ENCODE data around the gene MYH9. TPM values are rescaled to one million over a fixed set of nuclear protein-coding genes. Genes with fewer than 3 reads are reported as not detected.

The MYH9 gene
- total RNA-seq, 1 experiment from 2014 or later: 117 TPM

GRCh38 chr22:36384766-36385481, 2.8 kb downstream of the MYH9 start:
- H3K36me3 ChIP-seq (replicated peaks; ENCODE audit: control insufficient read depth, insufficient read depth, low read length): no peaks in the 10 kb centered on the region; the same call in 1 of the 2 replicates
- H3K4me3 ChIP-seq (ENCODE audit: insufficient read depth, low read depth, low read length): peak overlapping the region; percentile 94; the same call in 1 of the 2 replicates
- DNase-seq: peak; percentile 82
- H3K27me3 ChIP-seq (ENCODE audit: control insufficient read depth, insufficient read depth, low read length): no peaks in the 10 kb centered on the region

DNA sequence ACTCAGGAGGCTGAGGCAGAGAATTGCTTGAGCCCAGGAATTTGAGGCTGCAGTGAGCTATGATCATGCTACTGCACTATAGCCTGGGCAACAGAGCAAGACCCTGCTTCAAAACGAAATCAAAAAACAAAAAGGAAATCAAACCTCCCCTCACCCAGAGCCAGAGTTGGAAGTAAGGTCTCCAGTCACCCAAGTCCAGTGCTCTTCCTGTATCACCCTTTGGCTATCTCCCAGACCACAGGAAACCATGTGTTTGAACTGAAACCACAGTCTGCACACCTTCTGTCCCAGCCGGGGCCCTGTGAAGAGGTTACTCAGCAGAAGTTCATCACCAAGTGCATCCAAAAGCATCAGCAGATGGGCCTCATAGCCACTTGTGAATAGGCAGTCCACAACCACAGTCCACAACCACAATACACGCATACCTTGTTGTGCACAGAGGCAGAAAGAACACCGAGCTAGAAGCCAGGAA, 4.6 kb downstream of the MYH9 start:
- no peaks in the 10 kb centered on the region; the same call in 1 of the 2 replicates for H3K36me3 ChIP-seq (replicated peaks; ENCODE audit: control insufficient read depth, insufficient read depth, low read length)
- H3K4me3 ChIP-seq (ENCODE audit: insufficient read depth, low read depth, low read length): no peak overlapping the region

GRCh38 chr22:36381513-36382128, 6.1 kb downstream of the MYH9 start:
- H3K4me3 ChIP-seq (ENCODE audit: insufficient read depth, low read depth, low read length): no peak overlapping the region
- DNase-seq: no peak
- no peaks in the 10 kb centered on the region for H3K27me3 ChIP-seq (ENCODE audit: control insufficient read depth, insufficient read depth, low read length)
- no peaks in the 10 kb centered on the region; the same call in 1 of the 2 replicates for H3K36me3 ChIP-seq (replicated peaks; ENCODE audit: control insufficient read depth, insufficient read depth, low read length)

More for the DNA sequence above, 4.6 kb downstream of the MYH9 start:
- no peaks in the 10 kb centered on the region for H3K27me3 ChIP-seq (ENCODE audit: control insufficient read depth, insufficient read depth, low read length)
- no peak for DNase-seq

GRCh38 chr22:36379593-36380361, 8.0 kb downstream of the MYH9 start:
- Histone ChIP-seq H3K4me3 (ENCODE audit: insufficient read depth, low read depth, low read length) (no peak overlapping the region), H3K27me3 (ENCODE audit: control insufficient read depth, insufficient read depth, low read length) (no peaks in the 10 kb centered on the region), H3K36me3 (replicated peaks; ENCODE audit: control insufficient read depth, insufficient read depth, low read length) (no peaks in the 10 kb centered on the region; the same call in none of the 2 replicates)
- DNase-seq: peak; percentile 58

- DNase-seq: no peak
- Histone ChIP-seq H3K27me3 (ENCODE audit: control insufficient read depth, insufficient read depth, low read length) (no peaks in the 10 kb centered on the region), H3K36me3 (replicated peaks; ENCODE audit: control insufficient read depth, insufficient read depth, low read length) (no peaks in the 10 kb centered on the region; the same call in none of the 2 replicates)
Measured at GRCh38 chr22:36378869-36379217, 8.9 kb downstream of the MYH9 start.

GRCh38 chr22:36378080-36378868, 9.5 kb downstream of the MYH9 start:
- H3K4me3 ChIP-seq (ENCODE audit: insufficient read depth, low read depth, low read length): no peak overlapping the region
- DNase-seq: no peak
- no peaks in the 10 kb centered on the region for H3K27me3 ChIP-seq (ENCODE audit: control insufficient read depth, insufficient read depth, low read length)
- H3K36me3 ChIP-seq (replicated peaks; ENCODE audit: control insufficient read depth, insufficient read depth, low read length): no peaks in the 10 kb centered on the region; the same call in none of the 2 replicates

More at GRCh38 chr22:36378869-36379217, 8.9 kb downstream of the MYH9 start:
- H3K4me3 ChIP-seq (ENCODE audit: insufficient read depth, low read depth, low read length): no peak overlapping the region

DNA sequence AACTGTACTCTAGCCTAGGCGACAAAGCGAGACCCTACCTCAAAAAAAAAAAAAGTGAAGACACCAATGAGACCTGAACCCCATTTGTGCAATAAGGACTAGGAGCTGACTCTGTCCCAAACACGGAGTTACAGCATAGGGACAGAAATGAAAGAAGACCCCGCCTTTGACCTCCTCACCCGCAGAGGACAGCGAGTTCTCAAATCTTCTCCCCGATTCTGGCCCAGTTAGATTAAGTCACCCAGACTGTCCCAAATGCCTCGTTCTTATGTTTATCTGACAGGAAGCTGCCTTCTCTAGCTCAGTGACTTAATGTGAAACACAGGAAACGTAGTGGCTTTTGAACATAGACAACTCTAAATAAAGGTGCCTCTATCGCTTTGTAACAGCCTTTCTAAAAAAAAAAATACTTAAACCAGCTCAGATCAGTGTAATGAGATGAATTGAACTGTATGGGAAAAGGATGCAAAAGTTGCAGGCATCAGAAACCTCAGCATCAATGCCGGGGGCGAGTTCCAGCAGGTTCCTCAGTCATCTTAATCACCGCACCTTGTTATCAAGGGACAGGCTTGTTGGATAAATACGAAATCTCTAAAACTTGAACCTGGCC, 10.6 kb downstream of the MYH9 start:
- Histone ChIP-seq H3K27me3 (ENCODE audit: control insufficient read depth, insufficient read depth, low read length) (no peaks in the 10 kb centered on the region), H3K4me3 (ENCODE audit: insufficient read depth, low read depth, low read length) (no peak overlapping the region), H3K36me3 (replicated peaks; ENCODE audit: control insufficient read depth, insufficient read depth, low read length) (no peaks in the 10 kb centered on the region; the same call in none of the 2 replicates)
- DNase-seq: no peak

DNA sequence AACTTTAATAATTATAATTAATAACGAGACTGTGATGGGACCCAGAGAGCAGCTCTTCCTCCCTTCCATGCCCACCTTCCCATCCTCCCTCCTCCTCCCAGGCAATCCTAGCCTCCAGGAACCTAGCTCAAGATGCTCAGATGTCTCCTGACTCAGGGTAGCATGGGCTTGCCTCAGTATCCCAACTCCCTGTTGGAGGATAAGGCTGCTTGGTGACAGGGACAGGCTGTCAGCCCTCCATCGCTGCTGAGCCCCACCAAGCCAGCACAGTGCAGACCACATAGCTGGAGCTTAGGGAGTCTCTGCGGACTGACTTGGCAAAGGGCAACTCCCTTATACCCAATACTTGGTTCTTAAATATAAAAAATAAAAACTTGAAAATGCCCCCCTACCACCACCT, 11.5 kb downstream of the MYH9 start:
- no peaks in the 10 kb centered on the region; the same call in none of the 2 replicates for H3K36me3 ChIP-seq (replicated peaks; ENCODE audit: control insufficient read depth, insufficient read depth, low read length)
- H3K4me3 ChIP-seq (ENCODE audit: insufficient read depth, low read depth, low read length): no peak overlapping the region
- no peak for DNase-seq
- no peaks in the 10 kb centered on the region for H3K27me3 ChIP-seq (ENCODE audit: control insufficient read depth, insufficient read depth, low read length)

DNA sequence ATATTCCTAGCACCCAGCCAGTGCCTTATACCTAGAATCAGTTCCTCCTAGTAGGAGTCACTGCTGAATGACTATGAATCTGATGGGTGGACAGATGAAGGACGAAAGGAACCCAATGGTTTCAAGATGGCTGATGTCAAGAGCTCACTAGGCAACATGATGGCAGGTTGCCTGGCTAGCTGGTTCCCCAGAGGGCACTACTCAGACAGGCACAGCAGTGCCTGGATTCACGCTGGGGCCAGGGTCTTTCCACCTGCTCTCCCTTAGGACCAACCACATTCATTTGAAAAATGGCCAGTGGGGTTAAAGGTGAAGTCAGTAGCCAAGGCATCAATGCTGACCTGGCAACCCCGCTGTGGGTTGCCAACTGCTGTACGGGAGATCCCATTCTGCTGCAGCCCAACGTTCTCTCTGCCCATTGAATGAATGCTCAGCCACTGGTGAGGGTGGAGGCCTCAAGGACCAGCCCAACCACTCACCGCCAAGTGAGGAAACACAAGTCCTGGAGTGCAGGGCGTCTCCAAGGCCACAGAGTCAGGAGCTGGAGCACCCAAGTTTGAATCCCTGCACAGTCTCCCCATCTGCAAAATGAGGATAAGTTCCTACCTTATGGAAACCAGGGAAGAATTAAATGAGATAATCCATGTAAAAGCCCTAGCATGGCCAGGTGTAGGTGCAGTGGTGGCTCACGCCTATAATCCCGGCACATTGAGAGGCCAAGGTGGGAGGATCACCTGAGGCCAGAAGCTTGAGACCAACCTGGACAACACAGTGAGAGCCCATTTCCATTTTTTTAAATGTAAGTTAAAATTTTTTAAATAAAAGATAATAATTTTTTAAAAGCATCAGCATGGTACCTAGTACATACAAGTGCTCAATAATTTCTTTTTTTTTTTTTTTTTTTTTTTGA, 12.4 kb downstream of the MYH9 start:
- no peak for DNase-seq

DNA sequence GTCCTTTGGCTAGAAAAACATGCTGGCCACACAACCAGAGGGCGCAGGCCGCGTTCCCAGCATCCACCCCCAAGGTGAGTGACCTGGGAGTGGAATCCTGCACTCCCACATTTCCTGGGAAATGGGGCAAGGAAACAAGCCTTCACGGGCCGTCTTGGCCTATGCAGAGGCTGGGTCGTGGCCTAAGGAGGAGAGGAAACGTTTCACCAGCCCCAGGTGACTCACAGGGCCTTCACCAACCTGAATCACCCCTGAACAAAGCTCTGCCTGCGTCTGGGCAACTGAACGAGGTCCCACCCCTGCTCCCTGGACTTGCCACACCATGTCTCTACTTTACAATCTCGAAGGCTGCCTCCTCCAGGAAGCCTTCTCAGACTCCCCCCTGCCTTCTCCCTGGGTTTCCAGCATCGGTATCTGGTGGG, 13.2 kb downstream of the MYH9 start:
- H3K27me3 ChIP-seq (ENCODE audit: control insufficient read depth, insufficient read depth, low read length): no peaks in the 10 kb centered on the region
- no peak overlapping the region for H3K4me3 ChIP-seq (ENCODE audit: insufficient read depth, low read depth, low read length)
- no peaks in the 10 kb centered on the region; the same call in 1 of the 2 replicates for H3K36me3 ChIP-seq (replicated peaks; ENCODE audit: control insufficient read depth, insufficient read depth, low read length)
- no peak for DNase-seq

More for the DNA sequence above, 12.4 kb downstream of the MYH9 start:
- H3K4me3 ChIP-seq (ENCODE audit: insufficient read depth, low read depth, low read length): no peak overlapping the region
- no peaks in the 10 kb centered on the region for H3K27me3 ChIP-seq (ENCODE audit: control insufficient read depth, insufficient read depth, low read length)
- no peaks in the 10 kb centered on the region; the same call in 1 of the 2 replicates for H3K36me3 ChIP-seq (replicated peaks; ENCODE audit: control insufficient read depth, insufficient read depth, low read length)

- no peaks in the 10 kb centered on the region for H3K27me3 ChIP-seq (ENCODE audit: control insufficient read depth, insufficient read depth, low read length)
- peak; percentile 57 for DNase-seq
- no peaks in the 10 kb centered on the region; the same call in 1 of the 2 replicates for H3K36me3 ChIP-seq (replicated peaks; ENCODE audit: control insufficient read depth, insufficient read depth, low read length)
- H3K4me3 ChIP-seq (ENCODE audit: insufficient read depth, low read depth, low read length): no peak overlapping the region
Measured at GRCh38 chr22:36373258-36373579, 14.5 kb downstream of the MYH9 start.

- no peak overlapping the region for H3K4me3 ChIP-seq (ENCODE audit: insufficient read depth, low read depth, low read length)
- H3K36me3 ChIP-seq (replicated peaks; ENCODE audit: control insufficient read depth, insufficient read depth, low read length): peaks cover 2% of the 10 kb centered on the region; the same call in 1 of the 2 replicates
- no peaks in the 10 kb centered on the region for H3K27me3 ChIP-seq (ENCODE audit: control insufficient read depth, insufficient read depth, low read length)
- DNase-seq: no peak
Measured at GRCh38 chr22:36371920-36372319, 15.8 kb downstream of the MYH9 start.
